ENCODE data around the gene KIRREL3.

GRCh38 chr11:126888115-126888712, 112.4 kb downstream of the KIRREL3 start:
- TF ChIP-seq POLR2A (IDR thresholded peaks at IDR 0.05; ENCODE audit: low read depth, low read length), result no peak
- no peak for TF ChIP-seq TAF1 (IDR thresholded peaks at IDR 0.05; ENCODE audit: low read depth, low read length)
- TF ChIP-seq POLR2AphosphoS5 (IDR thresholded peaks at IDR 0.05; ENCODE audit: low read depth, low read length), result no peak
- TF ChIP-seq SPI1 (IDR thresholded peaks at IDR 0.05; ENCODE audit: low read depth, low read length), result no peak
- no peak for TF ChIP-seq POU2F2 (IDR thresholded peaks at IDR 0.05; ENCODE audit: low read depth, low read length)
